ENCODE measurements around the gene SIX6.
"Not testable (repeated sequence)": the region's sequence is repeated elsewhere in the genome, so short reads cannot be mapped to it uniquely, and the experiment has no call there.

The SIX6 gene

DNA sequence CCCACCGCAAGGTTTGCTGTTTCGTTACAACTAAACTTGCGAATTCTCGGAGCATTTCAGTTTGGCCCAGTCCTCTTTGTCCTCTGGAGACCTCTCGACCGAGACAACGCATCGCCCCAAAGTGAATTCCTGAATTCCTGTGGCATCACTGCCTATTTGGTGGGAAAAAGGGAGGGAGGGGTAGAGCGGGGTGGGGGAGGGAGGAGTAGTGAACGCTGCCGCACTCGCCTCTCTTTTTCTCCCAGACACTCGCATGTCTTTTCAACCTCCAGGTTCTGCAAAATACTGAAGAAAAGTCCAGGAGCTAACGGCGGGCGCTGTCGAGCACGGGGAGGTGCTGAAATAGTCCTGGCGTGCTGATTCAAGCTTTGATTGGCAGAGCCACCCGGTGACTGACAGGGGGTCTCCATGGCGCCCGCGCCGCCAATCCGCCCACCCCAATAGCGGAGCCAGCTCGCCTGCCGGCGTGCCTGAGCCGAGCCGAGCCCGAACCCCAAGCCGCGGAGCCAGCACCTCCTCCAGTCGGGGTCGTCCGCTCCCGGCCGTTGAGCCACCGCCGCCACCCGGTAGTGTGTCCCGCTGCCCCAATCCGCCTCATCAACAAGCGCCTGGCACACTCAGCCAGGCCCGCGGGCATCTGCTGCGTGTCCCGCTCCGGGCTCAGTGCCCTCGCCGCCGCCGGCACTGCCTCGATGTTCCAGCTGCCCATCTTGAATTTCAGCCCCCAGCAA lies at the start of gene SIX6:
TSS of gene SIX6 (plus strand) at position 440 of the 731 bp plus-strand sequence. CDS start at position 693, 253 bp downstream.
- H2AFZ ChIP-seq (ENCODE audit: low read length): no peak within 1 kb of the TSS
- TF ChIP-seq, protein P1, sequence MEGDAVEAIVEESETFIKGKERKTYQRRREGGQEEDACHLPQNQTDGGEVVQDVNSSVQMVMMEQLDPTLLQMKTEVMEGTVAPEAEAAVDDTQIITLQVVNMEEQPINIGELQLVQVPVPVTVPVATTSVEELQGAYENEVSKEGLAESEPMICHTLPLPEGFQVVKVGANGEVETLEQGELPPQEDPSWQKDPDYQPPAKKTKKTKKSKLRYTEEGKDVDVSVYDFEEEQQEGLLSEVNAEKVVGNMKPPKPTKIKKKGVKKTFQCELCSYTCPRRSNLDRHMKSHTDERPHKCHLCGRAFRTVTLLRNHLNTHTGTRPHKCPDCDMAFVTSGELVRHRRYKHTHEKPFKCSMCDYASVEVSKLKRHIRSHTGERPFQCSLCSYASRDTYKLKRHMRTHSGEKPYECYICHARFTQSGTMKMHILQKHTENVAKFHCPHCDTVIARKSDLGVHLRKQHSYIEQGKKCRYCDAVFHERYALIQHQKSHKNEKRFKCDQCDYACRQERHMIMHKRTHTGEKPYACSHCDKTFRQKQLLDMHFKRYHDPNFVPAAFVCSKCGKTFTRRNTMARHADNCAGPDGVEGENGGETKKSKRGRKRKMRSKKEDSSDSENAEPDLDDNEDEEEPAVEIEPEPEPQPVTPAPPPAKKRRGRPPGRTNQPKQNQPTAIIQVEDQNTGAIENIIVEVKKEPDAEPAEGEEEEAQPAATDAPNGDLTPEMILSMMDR (IDR thresholded peaks at IDR 0.05; ENCODE audit: low read length): no peak
- TF ChIP-seq EZH2 (IDR thresholded peaks at IDR 0.05; ENCODE audit: borderline replicate concordance, low read length): no peak
- H3K4me3 ChIP-seq (ENCODE audit: low read depth, low read length, poor library complexity, severe bottlenecking): no peak within 1 kb of the TSS
- H3K36me3 ChIP-seq (ENCODE audit: insufficient read depth, low read length): no peaks in the 10 kb centered on the region
- no peak within 1 kb of the TSS for H3K27ac ChIP-seq (ENCODE audit: low read depth, low read length, poor library complexity, severe bottlenecking)
- no peak within 1 kb of the TSS for H3K4me2 ChIP-seq (ENCODE audit: low read length)
- H3K27me3 ChIP-seq (ENCODE audit: insufficient read depth, low read length): no peaks in the 10 kb centered on the region; the same call in 1 of the 2 replicates
- H3K9me2 ChIP-seq (ENCODE audit: low read depth, low read length): no peaks in the 10 kb centered on the region
- H3K9me3 ChIP-seq (ENCODE audit: low read length): no peaks in the 10 kb centered on the region
- H3F3A ChIP-seq (ENCODE audit: insufficient read depth, low read length): no peaks in the 10 kb centered on the region
- no peaks in the 10 kb centered on the region for H4K20me1 ChIP-seq (ENCODE audit: insufficient read depth, low read length)
- H3K4me1 ChIP-seq (ENCODE audit: insufficient read depth, low read length, severe bottlenecking): no peaks in the 10 kb centered on the region
- H3K79me2 ChIP-seq (ENCODE audit: insufficient read depth, low read length): no peaks in the 10 kb centered on the region
- H3K9ac ChIP-seq (ENCODE audit: low read length): no peak within 1 kb of the TSS

DNA sequence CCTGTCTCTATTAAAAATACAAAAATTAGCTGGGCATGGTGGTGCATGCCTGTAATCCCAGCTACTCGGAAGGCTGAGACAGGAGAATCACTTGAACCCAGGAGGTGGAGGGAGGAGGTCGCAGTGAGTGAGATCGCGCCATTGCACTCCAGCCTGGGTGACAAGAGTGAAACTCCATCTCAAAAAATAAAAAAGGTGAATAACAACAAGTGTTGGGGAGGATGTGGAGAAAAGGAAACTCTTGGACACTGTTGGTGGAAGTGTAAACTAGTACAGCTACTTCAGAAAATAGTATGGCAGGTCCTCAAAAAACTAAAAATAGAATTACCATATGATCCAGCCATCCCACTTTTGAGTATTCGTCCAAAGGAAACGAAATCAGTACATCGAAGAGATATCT lies 28.7 kb upstream of the SIX6 start:
- H3K4me1 ChIP-seq (ENCODE audit: insufficient read depth, low read length, severe bottlenecking); H3K4me2 ChIP-seq (ENCODE audit: low read length); H3K27ac ChIP-seq (ENCODE audit: low read depth, low read length, poor library complexity, severe bottlenecking); H3K9me2 ChIP-seq (ENCODE audit: low read depth, low read length); H3K27me3 ChIP-seq (ENCODE audit: insufficient read depth, low read length); H3K4me3 ChIP-seq (ENCODE audit: low read depth, low read length, poor library complexity, severe bottlenecking); H3K79me2 ChIP-seq (ENCODE audit: insufficient read depth, low read length); H4K20me1 ChIP-seq (ENCODE audit: insufficient read depth, low read length); H3F3A ChIP-seq (ENCODE audit: insufficient read depth, low read length); H3K9ac ChIP-seq (ENCODE audit: low read length); H3K9me3 ChIP-seq (ENCODE audit: low read length); H2AFZ ChIP-seq (ENCODE audit: low read length); H3K36me3 ChIP-seq (ENCODE audit: insufficient read depth, low read length): not testable (repeated sequence)

DNA sequence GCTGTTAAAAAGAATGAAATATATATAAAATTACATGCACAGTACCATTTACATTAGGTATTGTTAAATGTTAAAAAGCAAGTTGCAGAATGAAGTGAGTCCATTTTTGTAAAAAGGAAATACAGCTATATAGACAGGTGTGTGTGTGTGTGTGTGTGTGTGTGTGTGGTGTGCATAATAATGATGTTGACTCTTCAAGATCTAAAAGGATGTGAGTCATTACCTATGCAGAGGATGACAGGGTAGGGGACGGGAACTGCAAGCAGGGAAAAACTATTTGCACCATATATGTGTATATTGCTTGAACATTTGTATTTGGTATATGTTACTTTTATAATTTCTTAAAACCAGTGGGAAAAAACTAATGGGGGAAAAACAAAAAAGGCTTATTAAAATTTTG lies 26.2 kb upstream of the SIX6 start:
- no peak overlapping the region for H3K9ac ChIP-seq (ENCODE audit: low read length)
- no peaks in the 10 kb centered on the region for H4K20me1 ChIP-seq (ENCODE audit: insufficient read depth, low read length)
- H3K36me3 ChIP-seq (ENCODE audit: insufficient read depth, low read length): no peaks in the 10 kb centered on the region
- H3K79me2 ChIP-seq (ENCODE audit: insufficient read depth, low read length): no peaks in the 10 kb centered on the region
- no peaks in the 10 kb centered on the region for H3K4me1 ChIP-seq (ENCODE audit: insufficient read depth, low read length, severe bottlenecking)
- no peak overlapping the region for H3K4me2 ChIP-seq (ENCODE audit: low read length)
- H3K9me3 ChIP-seq (ENCODE audit: low read length): peaks cover 4% of the 10 kb centered on the region; the same call in 1 of the 2 replicates
- no peaks in the 10 kb centered on the region for H3F3A ChIP-seq (ENCODE audit: insufficient read depth, low read length)
- TF ChIP-seq EZH2 (IDR thresholded peaks at IDR 0.05; ENCODE audit: borderline replicate concordance, low read length): no peak
- TF ChIP-seq, protein P1 (IDR thresholded peaks at IDR 0.05; ENCODE audit: low read length): no peak
- no peak overlapping the region for H3K4me3 ChIP-seq (ENCODE audit: low read depth, low read length, poor library complexity, severe bottlenecking)
- no peak overlapping the region for H2AFZ ChIP-seq (ENCODE audit: low read length)
- no peaks in the 10 kb centered on the region for H3K27me3 ChIP-seq (ENCODE audit: insufficient read depth, low read length)
- no peaks in the 10 kb centered on the region for H3K9me2 ChIP-seq (ENCODE audit: low read depth, low read length)
- no peak overlapping the region for H3K27ac ChIP-seq (ENCODE audit: low read depth, low read length, poor library complexity, severe bottlenecking)

DNA sequence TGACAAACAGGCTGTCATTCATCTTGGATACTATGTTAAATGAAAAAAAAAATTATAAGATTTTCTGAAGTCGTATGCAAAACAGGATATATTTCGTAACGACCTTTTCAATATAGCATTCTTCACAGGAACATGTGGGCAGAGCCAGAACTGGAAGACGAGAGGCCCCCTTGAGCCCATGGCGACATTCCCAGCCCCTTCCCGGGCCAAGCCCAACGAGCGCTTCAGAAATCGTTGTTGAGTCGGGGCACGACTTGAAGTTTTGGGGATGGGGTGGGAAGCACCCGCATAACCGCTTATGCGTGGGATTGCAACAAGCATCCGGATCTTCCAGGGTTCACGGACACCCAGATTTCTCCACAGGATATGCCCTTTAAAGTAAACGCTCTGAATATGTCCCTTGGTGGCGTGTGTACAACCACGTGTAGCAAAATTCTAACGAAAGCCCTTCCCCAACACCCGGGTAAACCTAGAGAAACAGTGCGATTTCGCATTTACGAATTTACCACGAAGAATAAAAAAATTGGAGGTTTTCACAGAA lies 23.8 kb upstream of the SIX6 start:
- TF ChIP-seq EZH2 (IDR thresholded peaks at IDR 0.05; ENCODE audit: borderline replicate concordance, low read length): no peak
- TF ChIP-seq, protein P1 (IDR thresholded peaks at IDR 0.05; ENCODE audit: low read length): no peak
- Histone ChIP-seq H3F3A (ENCODE audit: insufficient read depth, low read length) (no peaks in the 10 kb centered on the region), H3K9me2 (ENCODE audit: low read depth, low read length) (no peaks in the 10 kb centered on the region), H3K27me3 (ENCODE audit: insufficient read depth, low read length) (no peaks in the 10 kb centered on the region), H3K36me3 (ENCODE audit: insufficient read depth, low read length) (no peaks in the 10 kb centered on the region), H3K79me2 (ENCODE audit: insufficient read depth, low read length) (no peaks in the 10 kb centered on the region), H3K9me3 (ENCODE audit: low read length) (peaks cover 4% of the 10 kb centered on the region; the same call in 1 of the 2 replicates), H2AFZ (ENCODE audit: low read length) (no peak overlapping the region), H3K4me2 (ENCODE audit: low read length) (no peak overlapping the region), H3K27ac (ENCODE audit: low read depth, low read length, poor library complexity, severe bottlenecking) (no peak overlapping the region), H3K4me3 (ENCODE audit: low read depth, low read length, poor library complexity, severe bottlenecking) (no peak overlapping the region), H3K9ac (ENCODE audit: low read length) (no peak overlapping the region), H4K20me1 (ENCODE audit: insufficient read depth, low read length) (no peaks in the 10 kb centered on the region), H3K4me1 (ENCODE audit: insufficient read depth, low read length, severe bottlenecking) (no peaks in the 10 kb centered on the region)

Measured in OCI-LY1 (cell line).